ENCODE data around the gene PHOSPHO2. TPM values are rescaled to one million over a fixed set of nuclear protein-coding genes. Genes with fewer than 3 reads are reported as not detected.

PHOSPHO2 gene
- total RNA-seq, 1 experiment from 2014 or later: 5.9 TPM

DNA sequence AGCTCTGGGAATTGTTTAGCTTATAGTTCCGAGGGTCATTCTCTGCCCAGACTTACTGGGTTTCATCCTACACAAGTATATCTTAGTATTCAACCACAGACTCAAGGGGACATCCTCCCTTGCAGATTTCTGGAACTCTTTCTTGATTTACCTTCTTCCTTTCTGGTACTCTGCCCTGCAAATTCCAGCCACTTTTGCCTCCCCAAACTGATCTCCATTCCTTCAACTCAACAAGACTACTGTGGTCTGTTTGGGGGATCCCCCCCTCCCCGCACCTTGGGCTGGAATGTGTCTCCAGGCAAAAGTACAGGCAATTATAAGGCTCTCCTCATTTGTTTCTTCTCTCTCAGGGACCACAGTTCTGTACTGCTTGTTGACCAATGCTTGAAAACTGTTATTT is 13.4 kb downstream of the PHOSPHO2 start:
- Histone ChIP-seq H3K27me3 (ENCODE audit: low read length) (no peaks in the 10 kb centered on the region), H3K79me2 (ENCODE audit: low read length) (no peaks in the 10 kb centered on the region), H3K27ac (ENCODE audit: low read length) (no peak overlapping the region), H3K36me3 (ENCODE audit: low read depth, low read length) (no peaks in the 10 kb centered on the region), H3K9ac (ENCODE audit: low read length) (no peak overlapping the region), H3K4me2 (ENCODE audit: low read length) (no peak overlapping the region), H2AFZ (ENCODE audit: low read length) (no peak overlapping the region), H3K4me3 (ENCODE audit: low read length) (no peak overlapping the region), H3K4me1 (ENCODE audit: insufficient read depth, low read length) (no peaks in the 10 kb centered on the region), H3K9me3 (ENCODE audit: low read length) (no peaks in the 10 kb centered on the region), H3K9me2 (replicated peaks; ENCODE audit: low read length) (no peaks in the 10 kb centered on the region), H3F3A (ENCODE audit: low read length, unreplicated experiment) (no peaks in the 10 kb centered on the region), H4K20me1 (ENCODE audit: low read length) (no peaks in the 10 kb centered on the region)
- ChIA-PET CTCF (interaction anchor here (0.6 kb wide), 1 partner anchor 257 kb away, joined by 3 read pairs; no protein-coding TSS in a partner anchor), POLR2A (ENCODE audit: unreplicated experiment) (no interaction called here)
- BruUV-seq (replicated peaks): no TSS peak
- DNase-seq (no peak), ATAC-seq (no peak)
- intact Hi-C loops (cut with micrococcal nuclease): no loop called here
- TF ChIP-seq EZH2phosphoT487 (IDR thresholded peaks at IDR 0.05; ENCODE audit: borderline replicate concordance, low read length) (no peak), EZH2 (IDR thresholded peaks at IDR 0.05; ENCODE audit: low read length, unreplicated experiment) (no peak), CTCF (conservative IDR thresholded peaks at IDR 0.05; ENCODE audit: low read depth, low read length) (no peak)

GRCh38 chr2:169709331-169709730 is 15.1 kb downstream of the PHOSPHO2 start:
- no peaks in the 10 kb centered on the region for H3K79me2 ChIP-seq (ENCODE audit: low read length)
- no peak overlapping the region for H2AFZ ChIP-seq (ENCODE audit: low read length)
- no peaks in the 10 kb centered on the region for H3K9me2 ChIP-seq (replicated peaks; ENCODE audit: low read length)
- peaks cover under 1% of the 10 kb centered on the region; the same call in 1 of the 2 replicates for H3K4me1 ChIP-seq (ENCODE audit: insufficient read depth, low read length)
- no peaks in the 10 kb centered on the region for H3F3A ChIP-seq (ENCODE audit: low read length, unreplicated experiment)
- CTCF ChIA-PET: no interaction called here
- intact Hi-C loops (cut with micrococcal nuclease): no loop called here
- no peak overlapping the region for H3K4me3 ChIP-seq (ENCODE audit: low read length)
- no peak for ATAC-seq
- POLR2A ChIA-PET (ENCODE audit: unreplicated experiment): no interaction called here
- no peaks in the 10 kb centered on the region for H3K36me3 ChIP-seq (ENCODE audit: low read depth, low read length)
- no peak overlapping the region for H3K27ac ChIP-seq (ENCODE audit: low read length)
- BruUV-seq (replicated peaks): no TSS peak
- DNase-seq: no peak
- H3K9ac ChIP-seq (ENCODE audit: low read length): no peak overlapping the region
- H3K9me3 ChIP-seq (ENCODE audit: low read length): no peaks in the 10 kb centered on the region
- no peaks in the 10 kb centered on the region for H4K20me1 ChIP-seq (ENCODE audit: low read length)
- TF ChIP-seq EZH2 (IDR thresholded peaks at IDR 0.05; ENCODE audit: low read length, unreplicated experiment): no peak
- no peak for TF ChIP-seq CTCF (conservative IDR thresholded peaks at IDR 0.05; ENCODE audit: low read depth, low read length)
- TF ChIP-seq EZH2phosphoT487 (IDR thresholded peaks at IDR 0.05; ENCODE audit: borderline replicate concordance, low read length): no peak
- H3K4me2 ChIP-seq (ENCODE audit: low read length): no peak overlapping the region
- no peaks in the 10 kb centered on the region for H3K27me3 ChIP-seq (ENCODE audit: low read length)

DNA sequence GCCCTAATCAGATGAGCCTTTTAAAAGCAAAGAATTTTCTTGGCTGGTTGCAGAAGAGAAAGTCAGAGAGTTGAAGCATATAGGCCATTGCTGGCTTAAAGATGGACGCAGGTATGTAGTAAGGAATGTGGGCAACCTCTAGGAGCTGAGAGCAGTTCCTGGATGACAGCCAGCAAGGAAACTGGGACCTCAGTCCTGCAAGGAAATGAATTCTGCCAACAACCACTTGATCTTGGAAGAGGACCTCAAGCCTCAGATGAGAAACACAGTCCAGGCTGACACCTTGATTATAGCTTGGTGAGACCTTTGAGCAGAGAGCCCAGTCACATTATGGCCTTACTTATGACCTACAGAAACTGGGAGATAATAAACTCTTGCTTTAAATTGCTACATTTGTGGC is 15.7 kb downstream of the PHOSPHO2 start:
- H3K4me3 ChIP-seq (ENCODE audit: low read length): no peak overlapping the region
- H4K20me1 ChIP-seq (ENCODE audit: low read length): no peaks in the 10 kb centered on the region
- H2AFZ ChIP-seq (ENCODE audit: low read length): no peak overlapping the region
- DNase-seq (no peak), ATAC-seq (no peak)
- intact Hi-C loops (cut with micrococcal nuclease): no loop called here
- no peaks in the 10 kb centered on the region for H3F3A ChIP-seq (ENCODE audit: low read length, unreplicated experiment)
- ChIA-PET CTCF (no interaction called here), POLR2A (ENCODE audit: unreplicated experiment) (no interaction called here)
- no peaks in the 10 kb centered on the region for H3K9me2 ChIP-seq (replicated peaks; ENCODE audit: low read length)
- H3K4me2 ChIP-seq (ENCODE audit: low read length): no peak overlapping the region
- no TSS peak for BruUV-seq (replicated peaks)
- no peaks in the 10 kb centered on the region for H3K36me3 ChIP-seq (ENCODE audit: low read depth, low read length)
- TF ChIP-seq EZH2 (IDR thresholded peaks at IDR 0.05; ENCODE audit: low read length, unreplicated experiment) (no peak), EZH2phosphoT487 (IDR thresholded peaks at IDR 0.05; ENCODE audit: borderline replicate concordance, low read length) (no peak), CTCF (conservative IDR thresholded peaks at IDR 0.05; ENCODE audit: low read depth, low read length) (no peak)
- H3K27ac ChIP-seq (ENCODE audit: low read length): no peak overlapping the region
- no peak overlapping the region for H3K9ac ChIP-seq (ENCODE audit: low read length)
- peaks cover 7% of the 10 kb centered on the region for H3K4me1 ChIP-seq (ENCODE audit: insufficient read depth, low read length)
- H3K79me2 ChIP-seq (ENCODE audit: low read length): no peaks in the 10 kb centered on the region
- H3K9me3 ChIP-seq (ENCODE audit: low read length): no peaks in the 10 kb centered on the region
- no peaks in the 10 kb centered on the region for H3K27me3 ChIP-seq (ENCODE audit: low read length)

Measured in PC-3 (cell line).